ENCODE results near the gene SLC38A8. TPM values are rescaled to one million over a fixed set of nuclear protein-coding genes. Genes with fewer than 3 reads are reported as not detected.

The SLC38A8 gene
- total RNA-seq, 1 donor from 2014 or later: not detected

GRCh38 chr16:84054271-84054670 is 11.7 kb upstream of the SLC38A8 start:
- Mint-ChIP-seq H3K4me3 (no peak overlapping the region), H3K27ac (no peak overlapping the region), H3K36me3 (peaks cover 24% of the 10 kb centered on the region), H3K4me1 (ENCODE audit: unreplicated experiment) (no peaks in the 10 kb centered on the region), H3K9me3 (no peaks in the 10 kb centered on the region), H3K27me3 (no peaks in the 10 kb centered on the region)
- peak; percentile 68 for DNase-seq (ENCODE audit: extremely low spot score, unreplicated experiment)
- no peak for TF ChIP-seq CTCF (conservative IDR thresholded peaks at IDR 0.05)

GRCh38 chr16:84053237-84053636 is 10.6 kb upstream of the SLC38A8 start:
- no peak for TF ChIP-seq CTCF (conservative IDR thresholded peaks at IDR 0.05)
- Mint-ChIP-seq H3K36me3 (peaks cover 24% of the 10 kb centered on the region), H3K9me3 (no peaks in the 10 kb centered on the region), H3K4me3 (no peak overlapping the region), H3K4me1 (ENCODE audit: unreplicated experiment) (no peaks in the 10 kb centered on the region), H3K27ac (no peak overlapping the region), H3K27me3 (no peaks in the 10 kb centered on the region)
- DNase-seq (ENCODE audit: extremely low spot score, unreplicated experiment): peak; percentile 42

GRCh38 chr16:84052071-84052622 is 9.6 kb upstream of the SLC38A8 start:
- Mint-ChIP-seq H3K9me3 (no peaks in the 10 kb centered on the region), H3K4me3 (no peak overlapping the region), H3K4me1 (ENCODE audit: unreplicated experiment) (no peaks in the 10 kb centered on the region), H3K36me3 (peaks cover 19% of the 10 kb centered on the region), H3K27ac (no peak overlapping the region), H3K27me3 (no peaks in the 10 kb centered on the region)
- TF ChIP-seq CTCF (conservative IDR thresholded peaks at IDR 0.05): no peak
- no peak for DNase-seq (ENCODE audit: extremely low spot score, unreplicated experiment)

- no peak for DNase-seq (ENCODE audit: extremely low spot score, unreplicated experiment)
- Mint-ChIP-seq H3K27me3 (no peaks in the 10 kb centered on the region), H3K4me1 (ENCODE audit: unreplicated experiment) (no peaks in the 10 kb centered on the region), H3K36me3 (peaks cover 12% of the 10 kb centered on the region), H3K4me3 (no peak overlapping the region), H3K9me3 (no peaks in the 10 kb centered on the region), H3K27ac (no peak overlapping the region)
- TF ChIP-seq CTCF (conservative IDR thresholded peaks at IDR 0.05): no peak
Observed at GRCh38 chr16:84050316-84050715, 7.7 kb upstream of the SLC38A8 start.

GRCh38 chr16:84049403-84050060 is 6.9 kb upstream of the SLC38A8 start:
- Mint-ChIP-seq H3K27me3 (no peaks in the 10 kb centered on the region), H3K36me3 (peaks cover 10% of the 10 kb centered on the region), H3K4me3 (no peak overlapping the region), H3K4me1 (ENCODE audit: unreplicated experiment) (no peaks in the 10 kb centered on the region), H3K9me3 (no peaks in the 10 kb centered on the region), H3K27ac (no peak overlapping the region)
- no peak for TF ChIP-seq CTCF (conservative IDR thresholded peaks at IDR 0.05)
- no peak for DNase-seq (ENCODE audit: extremely low spot score, unreplicated experiment)
